Fibroblast of lung (primary cell): ENCODE results near the gene EXOC1L. TPM values are rescaled to one million over a fixed set of nuclear protein-coding genes. Genes with fewer than 3 reads are reported as not detected.

Experiments used
- DNase-seq, 2 donors: peaks; one replicate each; pipeline versions ENCODE4 v3.0.0 to v3.0.0-alpha.2; 2010; ENCODE audit warnings: low read depth in 2 of 2
- H2AFZ ChIP-seq: 2 replicates; pipeline ENCODE4 v1.5.1; 2012; ENCODE audit warnings: low read length, control low read depth, inconsistent platforms
- H3K27ac ChIP-seq: 2 replicates; pipeline ENCODE4 v1.5.1; 2011; ENCODE audit warnings: low read length, control low read depth; ENCODE audit not compliant: insufficient read depth
- H3K27me3 ChIP-seq: 2 replicates; pipeline ENCODE4 v1.5.1; 2011; ENCODE audit warnings: mild to moderate bottlenecking, low read length; ENCODE audit not compliant: control insufficient read depth, insufficient read depth
- H3K36me3 ChIP-seq: 2 replicates; pipeline ENCODE4 v1.5.1; 2011; ENCODE audit warnings: low read length; ENCODE audit not compliant: control insufficient read depth, insufficient read depth
- H3K4me1 ChIP-seq: 2 replicates; pipeline ENCODE4 v1.5.1; 2011; ENCODE audit warnings: low read length; ENCODE audit not compliant: control insufficient read depth, insufficient read depth; ENCODE audit errors: extremely low read depth
- H3K4me2 ChIP-seq: 2 replicates; pipeline ENCODE4 v1.5.1; 2011; ENCODE audit warnings: low read length, control low read depth; ENCODE audit not compliant: insufficient read depth; ENCODE audit errors: extremely low read depth
- H3K4me3 ChIP-seq, 4 experiments: fragments of 200-600 bp in 1 of 4; sonication (generic) in 1 of 4; replicated peaks in 1 of 4; 2 replicates each; pipeline ENCODE4 v1.5.1; 2011 to 2016; ENCODE audit warnings: low read length in 4 of 4, low read depth in 3 of 4, mild to moderate bottlenecking in 3 of 4, control low read depth in 2 of 4, inconsistent platforms in 1 of 4, mixed read lengths in 1 of 4; ENCODE audit not compliant: insufficient read depth in 1 of 4; ENCODE audit errors: control extremely low read depth in 1 of 4
- H3K79me2 ChIP-seq: 2 replicates; pipeline ENCODE4 v1.5.1; 2012; ENCODE audit warnings: mild to moderate bottlenecking, low read length, inconsistent platforms; ENCODE audit not compliant: control insufficient read depth, insufficient read depth
- H3K9ac ChIP-seq: 2 replicates; pipeline ENCODE4 v1.5.1; 2011; ENCODE audit warnings: mild to moderate bottlenecking, low read length, control low read depth; ENCODE audit not compliant: insufficient read depth
- H3K9me3 ChIP-seq: 2 replicates; pipeline ENCODE4 v1.5.1; 2012; ENCODE audit warnings: low read depth, low read length; ENCODE audit not compliant: control insufficient read depth, insufficient read depth
- H4K20me1 ChIP-seq: 2 replicates; pipeline ENCODE4 v1.5.1; 2011; ENCODE audit warnings: low read length; ENCODE audit not compliant: control insufficient read depth, insufficient read depth; ENCODE audit errors: extremely low read depth
- EZH2 ChIP-seq: IDR thresholded peaks from 2 replicates; pipeline ENCODE4 v1.5.1; 2012; ENCODE audit warnings: low read length, control low read depth, mild to moderate bottlenecking; ENCODE audit errors: missing control alignments
- polyA plus RNA-seq, 2 donors: library from polyadenylated mRNA; depleted of rRNA in 1 of 2; stranded (reverse) in 1 of 2; unstranded in 1 of 2; fragments of >200 nt; gene quantifications; 2 replicates each; pipeline ENCODE4 v1.2.1, GENCODE V29; 2011 to 2012; ENCODE audit warnings: missing spikeins in 1 of 2
- total RNA-seq: library from RNA; depleted of rRNA; stranded (reverse); fragments of >200 nt; gene quantifications from 2 replicates; pipeline ENCODE4 v1.2.1, GENCODE V29; 2014
- TF ChIP-seq, protein P1 (sequence below), 2 donors: IDR thresholded peaks in 1 of 2; conservative IDR thresholded peaks in 1 of 2; 1 replicate in 1 of 2; 2 replicates in 1 of 2; pipeline ENCODE4 v1.5.1; 2011 to 2012; ENCODE audit warnings: low read length in 2 of 2, control low read depth in 1 of 2, inconsistent platforms in 1 of 2, low read depth in 1 of 2, mild to moderate bottlenecking in 1 of 2

Gene EXOC1L
- total and polyA plus RNA-seq, 2 donors (not counting 1 experiment from before 2014, with no cell fraction given): not detected

DNA sequence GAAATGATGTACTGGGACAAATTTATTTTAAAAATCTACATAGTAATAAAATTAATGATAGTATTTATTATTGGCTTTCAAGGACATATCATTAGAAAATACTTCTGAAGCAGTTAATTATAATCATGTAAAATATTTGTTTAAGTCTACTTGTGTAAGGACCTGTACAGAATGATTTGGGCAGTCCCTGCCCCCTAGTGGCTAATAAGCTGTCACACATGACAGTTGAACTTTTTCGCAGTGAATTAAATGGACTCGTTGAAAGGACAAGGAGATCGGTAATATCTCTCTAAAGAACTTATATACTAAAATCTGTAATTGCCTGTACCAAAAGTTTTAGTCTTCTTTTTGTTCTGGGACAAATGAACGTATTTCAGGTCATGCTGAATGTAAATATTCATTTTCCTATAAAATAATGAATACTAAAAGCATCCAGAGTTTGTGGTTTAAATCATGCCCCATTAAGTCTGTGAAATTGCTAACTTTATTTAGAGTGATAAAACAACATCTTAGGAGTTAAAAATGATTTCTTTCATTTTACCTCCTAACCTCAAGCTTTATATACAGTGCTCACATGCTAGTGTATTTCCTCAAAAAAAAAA, 47.5 kb downstream of the EXOC1L start:
- Histone ChIP-seq H3K27me3 (no peaks in the 10 kb centered on the region), H4K20me1 (no peaks in the 10 kb centered on the region), H3K27ac (no peak overlapping the region), H2AFZ (no peak overlapping the region), H3K4me2 (peak overlapping the region; percentile 70), H3K9me3 (no peaks in the 10 kb centered on the region), H3K79me2 (no peaks in the 10 kb centered on the region), H3K4me3 (no peak overlapping the region), H3K36me3 (peaks cover 10% of the 10 kb centered on the region), H3K4me1 (peaks cover 13% of the 10 kb centered on the region), H3K9ac (no peak overlapping the region)
- peak; percentile 73 to 77 for DNase-seq
- TF ChIP-seq EZH2: no peak
- TF ChIP-seq, protein P1, sequence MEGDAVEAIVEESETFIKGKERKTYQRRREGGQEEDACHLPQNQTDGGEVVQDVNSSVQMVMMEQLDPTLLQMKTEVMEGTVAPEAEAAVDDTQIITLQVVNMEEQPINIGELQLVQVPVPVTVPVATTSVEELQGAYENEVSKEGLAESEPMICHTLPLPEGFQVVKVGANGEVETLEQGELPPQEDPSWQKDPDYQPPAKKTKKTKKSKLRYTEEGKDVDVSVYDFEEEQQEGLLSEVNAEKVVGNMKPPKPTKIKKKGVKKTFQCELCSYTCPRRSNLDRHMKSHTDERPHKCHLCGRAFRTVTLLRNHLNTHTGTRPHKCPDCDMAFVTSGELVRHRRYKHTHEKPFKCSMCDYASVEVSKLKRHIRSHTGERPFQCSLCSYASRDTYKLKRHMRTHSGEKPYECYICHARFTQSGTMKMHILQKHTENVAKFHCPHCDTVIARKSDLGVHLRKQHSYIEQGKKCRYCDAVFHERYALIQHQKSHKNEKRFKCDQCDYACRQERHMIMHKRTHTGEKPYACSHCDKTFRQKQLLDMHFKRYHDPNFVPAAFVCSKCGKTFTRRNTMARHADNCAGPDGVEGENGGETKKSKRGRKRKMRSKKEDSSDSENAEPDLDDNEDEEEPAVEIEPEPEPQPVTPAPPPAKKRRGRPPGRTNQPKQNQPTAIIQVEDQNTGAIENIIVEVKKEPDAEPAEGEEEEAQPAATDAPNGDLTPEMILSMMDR (conservative IDR thresholded peaks at IDR 0.05 in 1 of 2, IDR thresholded peaks at IDR 0.05 in 1 of 2; ENCODE audit: low read depth in 1 of 2, low read length in 2 of 2): peak; percentile 83 to 86

DNA sequence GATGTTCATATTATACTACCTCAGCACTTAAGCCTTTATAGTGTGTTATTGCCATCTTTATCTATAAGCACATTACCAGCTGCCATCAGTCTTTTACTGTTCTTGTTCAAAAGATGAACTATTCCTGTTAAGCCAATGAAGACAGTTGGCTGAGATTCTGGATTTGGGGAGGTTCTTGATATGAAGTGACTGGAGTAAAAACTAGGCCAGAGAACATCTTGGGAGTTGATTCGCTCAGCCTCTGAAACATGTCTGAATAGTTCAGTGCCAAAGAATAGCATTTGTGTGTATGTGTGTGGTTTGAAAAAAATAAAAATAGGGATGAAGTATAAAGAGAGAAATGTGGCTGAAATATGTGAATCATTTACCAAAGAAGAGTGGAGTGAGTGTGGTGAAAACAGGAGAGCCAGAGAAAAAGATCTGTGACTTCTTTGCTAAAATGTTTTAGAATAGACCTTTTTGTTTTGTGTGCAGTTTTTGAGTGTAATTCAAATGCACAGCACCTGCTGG, 49.0 kb downstream of the EXOC1L start:
- H3K4me3 ChIP-seq: no peak overlapping the region

DNA sequence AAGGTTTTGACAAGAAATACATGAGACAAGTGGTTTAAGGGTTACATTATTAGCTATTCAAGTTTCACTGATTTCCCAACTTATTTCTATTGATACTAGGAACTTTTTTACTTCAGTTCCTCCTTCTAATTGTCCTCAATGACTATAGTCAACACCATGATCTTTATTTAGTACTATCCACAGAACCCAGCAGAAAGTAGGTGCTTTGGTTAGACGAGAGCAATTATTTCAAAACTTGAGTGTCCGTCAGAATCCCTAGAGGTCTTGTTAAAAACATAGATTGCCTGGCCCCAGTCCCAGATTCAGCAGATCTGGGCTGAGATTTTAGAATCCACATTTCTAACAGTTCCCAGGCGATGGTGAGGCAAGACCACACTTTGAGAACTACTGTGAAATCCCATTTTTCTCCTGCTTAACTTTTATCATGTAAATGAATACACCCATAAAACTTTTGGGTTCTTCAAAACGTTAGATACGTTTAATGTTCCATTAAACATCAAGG, 51.8 kb downstream of the EXOC1L start:
- peaks cover 7% of the 10 kb centered on the region for H3K36me3 ChIP-seq
- no peaks in the 10 kb centered on the region for H3K79me2 ChIP-seq

More for the DNA sequence above, 49.0 kb downstream of the EXOC1L start:
- Histone ChIP-seq H3K9ac (no peak overlapping the region), H3K27me3 (no peaks in the 10 kb centered on the region), H3K9me3 (no peaks in the 10 kb centered on the region), H3K79me2 (no peaks in the 10 kb centered on the region), H3K4me2 (no peak overlapping the region), H3K27ac (no peak overlapping the region), H2AFZ (no peak overlapping the region), H3K36me3 (peaks cover 7% of the 10 kb centered on the region), H4K20me1 (no peaks in the 10 kb centered on the region), H3K4me1 (peaks cover 13% of the 10 kb centered on the region)
- TF ChIP-seq EZH2: no peak
- TF ChIP-seq, protein P1 (conservative IDR thresholded peaks at IDR 0.05 in 1 of 2, IDR thresholded peaks at IDR 0.05 in 1 of 2; ENCODE audit: low read depth in 1 of 2, low read length in 2 of 2): no peak
- DNase-seq: peak in 1 of 2 donors; percentile 43

More for the DNA sequence above, 51.8 kb downstream of the EXOC1L start:
- TF ChIP-seq, protein P1 (conservative IDR thresholded peaks at IDR 0.05 in 1 of 2, IDR thresholded peaks at IDR 0.05 in 1 of 2; ENCODE audit: low read depth in 1 of 2, low read length in 2 of 2): no peak
- TF ChIP-seq EZH2: no peak
- Histone ChIP-seq H3K9ac (no peak overlapping the region), H3K9me3 (no peaks in the 10 kb centered on the region), H3K27me3 (no peaks in the 10 kb centered on the region), H2AFZ (no peak overlapping the region), H4K20me1 (no peaks in the 10 kb centered on the region), H3K4me1 (peaks cover 7% of the 10 kb centered on the region), H3K27ac (no peak overlapping the region), H3K4me3 (no peak overlapping the region), H3K4me2 (no peak overlapping the region)
- no peak for DNase-seq
